ENCODE results near the gene CBX8.
"Not testable (repeated sequence)": the region's sequence is repeated elsewhere in the genome, so short reads cannot be mapped to it uniquely, and the experiment has no call there.

The CBX8 gene

DNA sequence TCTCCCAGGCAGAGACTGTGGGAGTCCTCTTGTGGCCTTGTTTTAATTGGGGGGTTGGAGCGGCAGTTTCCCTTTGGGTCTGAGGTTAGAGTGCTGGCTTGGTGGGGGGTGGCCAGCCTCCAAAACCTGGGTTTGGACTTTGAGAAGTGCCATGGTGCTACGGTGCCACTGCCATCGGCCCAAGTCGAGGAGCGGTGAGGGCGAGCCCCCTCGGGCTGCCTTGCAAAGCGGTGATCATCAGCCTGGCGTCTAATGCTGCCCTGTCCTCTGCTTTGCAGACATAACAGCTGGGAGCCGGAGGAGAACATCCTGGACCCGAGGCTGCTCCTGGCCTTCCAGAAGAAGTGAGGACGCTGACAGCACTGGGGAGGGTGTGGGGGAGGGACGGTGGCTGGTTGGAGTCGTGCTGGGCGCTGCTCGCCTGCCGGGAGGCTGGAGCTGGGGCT is 17.8 kb downstream of the CBX8 start:
- DNase-seq (ENCODE audit: low spot score) = no peak

DNA sequence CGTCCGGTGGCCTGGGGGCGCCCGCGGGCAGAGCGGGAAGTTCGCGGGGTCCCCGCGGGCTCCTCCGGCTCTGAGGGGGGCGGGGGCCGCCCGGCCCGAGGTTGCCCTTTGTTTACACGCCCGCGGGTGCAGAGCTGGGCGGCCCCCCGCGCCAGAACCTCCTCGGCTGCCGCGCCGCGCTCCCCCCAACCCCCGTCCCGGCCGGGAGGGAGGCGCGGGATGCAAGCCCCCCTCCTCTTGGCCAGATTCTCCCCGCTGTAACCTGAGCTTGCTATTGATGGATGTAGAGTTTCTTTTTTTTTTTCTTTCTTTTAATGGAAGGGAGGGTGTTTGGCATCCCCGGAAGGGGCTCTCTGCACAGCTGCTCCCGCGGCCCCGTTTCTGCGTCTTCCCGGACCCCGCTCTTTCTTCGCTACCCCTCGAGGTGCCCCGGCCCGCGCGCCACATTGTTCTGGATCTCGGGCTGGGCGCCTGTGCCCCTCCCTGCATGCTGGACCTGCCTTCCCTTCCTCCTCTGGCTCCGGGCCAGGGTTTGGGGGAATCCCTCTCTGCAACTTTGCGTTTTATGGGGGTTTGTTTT is 18.3 kb downstream of the CBX8 start:
- no peak for DNase-seq (ENCODE audit: low spot score)

DNA sequence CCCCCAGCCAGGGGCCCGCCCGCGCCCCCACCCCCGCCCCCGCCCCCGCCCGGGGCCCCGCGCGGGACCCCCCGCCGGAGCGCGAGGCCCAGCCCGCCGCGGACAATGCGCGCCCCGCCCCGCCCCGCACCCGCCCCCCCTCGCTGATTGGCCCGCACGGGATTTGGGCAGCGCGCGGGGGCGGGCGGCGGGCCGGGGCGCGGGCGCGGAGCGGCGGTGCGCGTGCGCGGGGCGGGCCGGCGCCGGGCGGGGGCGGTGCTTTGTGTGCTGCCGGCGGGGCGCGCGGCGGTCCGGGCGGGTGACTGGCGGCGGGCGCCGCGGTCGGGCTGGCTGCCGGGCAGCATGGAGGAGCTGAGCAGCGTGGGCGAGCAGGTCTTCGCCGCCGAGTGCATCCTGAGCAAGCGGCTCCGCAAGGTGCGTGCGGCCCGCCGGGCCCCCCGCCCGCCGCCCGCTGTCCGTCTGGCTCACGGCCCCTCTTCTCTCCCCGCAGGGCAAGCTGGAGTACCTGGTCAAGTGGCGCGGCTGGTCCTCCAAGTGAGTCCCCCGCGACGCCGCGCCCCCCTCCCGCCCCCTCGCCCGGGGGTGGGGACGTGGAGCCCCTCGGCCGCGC is 18.9 kb downstream of the CBX8 start, which contains the start of gene CBX2:
Gene CBX2, plus strand, starts transcription at position 255 of the 610 bp plus-strand sequence. Its CDS starts 88 bp downstream, at position 343.
- peak; percentile 65 for DNase-seq (ENCODE audit: low spot score)

DNA sequence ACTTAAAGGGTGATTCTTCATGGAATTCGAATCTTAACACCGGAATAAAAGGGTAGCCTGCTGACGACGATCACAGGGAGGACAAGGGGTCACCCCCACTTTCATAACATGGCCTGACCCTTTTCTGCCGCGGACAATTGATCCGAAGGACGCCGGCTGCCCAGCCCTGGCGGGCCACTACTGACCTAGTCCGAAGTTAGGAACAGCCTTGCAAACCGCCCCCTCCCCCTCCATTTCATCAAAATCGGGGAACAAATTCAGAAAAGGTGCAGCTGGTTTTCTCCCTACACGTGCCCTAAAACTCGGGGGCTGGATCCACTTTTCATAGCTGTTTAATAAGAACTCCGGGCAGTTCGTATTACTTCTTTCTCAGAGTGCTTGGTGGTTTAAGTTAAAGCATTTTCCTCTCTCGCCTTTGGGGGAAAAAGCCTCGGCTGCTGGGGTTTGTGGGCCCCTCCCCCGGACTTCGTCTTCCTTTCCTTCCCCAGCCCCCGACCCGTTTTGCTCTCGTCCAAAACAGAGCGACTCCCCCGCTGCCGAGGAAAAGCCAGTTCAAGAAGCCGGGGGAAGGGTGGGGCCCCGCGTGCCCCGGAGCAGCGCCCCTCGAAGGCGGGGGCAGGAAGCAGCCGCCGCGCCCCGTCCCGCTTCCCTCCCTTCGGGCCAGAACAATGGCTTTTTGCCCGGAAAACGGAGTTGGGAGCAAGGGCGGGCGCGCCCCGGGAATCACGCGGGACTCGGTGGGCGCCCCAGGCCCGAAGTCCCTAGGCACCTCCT is 19.6 kb downstream of the CBX8 start:
- DNase-seq (ENCODE audit: low spot score) = peak; percentile 62

DNA sequence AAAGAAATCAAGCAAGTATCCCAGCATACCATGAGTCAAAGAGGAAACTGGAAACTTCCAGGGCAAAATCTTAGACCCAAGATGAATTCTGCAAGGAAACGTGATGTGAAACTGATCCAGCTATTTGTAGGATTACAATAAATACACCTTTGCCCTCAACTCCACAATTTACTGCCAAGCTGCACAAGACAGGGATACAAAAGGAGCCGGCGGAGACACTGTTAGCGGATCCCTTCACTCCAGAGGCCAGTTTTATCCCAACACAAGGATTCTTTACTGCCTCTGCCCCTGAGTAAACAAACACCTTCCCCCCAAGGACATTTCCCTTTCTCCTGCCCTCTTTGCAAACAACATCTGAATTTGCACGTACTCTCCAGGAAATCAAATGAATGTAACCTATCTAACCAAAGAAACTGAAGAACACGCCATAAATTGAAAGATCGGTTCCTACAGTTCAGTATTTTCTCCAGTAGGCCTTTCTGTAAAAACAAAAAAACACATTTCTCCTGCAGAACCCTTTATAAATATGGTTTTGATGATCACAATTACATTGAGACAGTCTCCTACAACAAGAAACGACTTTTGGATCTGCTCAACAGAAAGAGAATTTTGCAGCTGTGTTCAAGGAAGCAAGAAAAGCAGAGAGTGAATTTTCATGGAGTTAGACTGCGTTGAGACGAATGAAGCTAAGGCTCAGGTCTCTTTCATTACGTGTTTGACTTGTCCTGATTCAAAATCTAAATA is 20.3 kb downstream of the CBX8 start:
- no peak for DNase-seq (ENCODE audit: low spot score)

DNA sequence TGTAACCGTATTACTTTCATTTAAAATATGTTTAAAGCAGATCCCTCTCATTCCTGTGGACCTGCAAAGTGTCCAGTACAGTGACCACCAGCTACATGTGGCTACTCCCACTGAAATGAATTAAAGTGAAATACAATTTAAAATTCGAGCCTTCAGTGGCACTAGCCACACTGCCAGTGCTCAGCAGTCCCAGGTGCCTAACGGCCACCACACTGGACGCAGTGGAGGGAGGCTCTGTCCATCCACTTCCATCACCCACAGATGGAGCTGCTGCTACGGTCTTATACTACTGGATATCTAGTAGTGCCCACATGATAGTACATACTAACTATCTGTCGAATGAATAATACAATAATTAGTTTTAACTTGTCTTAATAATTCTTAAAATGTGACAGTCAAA is 21.2 kb downstream of the CBX8 start:
- DNase-seq (ENCODE audit: low spot score) = no peak

DNA sequence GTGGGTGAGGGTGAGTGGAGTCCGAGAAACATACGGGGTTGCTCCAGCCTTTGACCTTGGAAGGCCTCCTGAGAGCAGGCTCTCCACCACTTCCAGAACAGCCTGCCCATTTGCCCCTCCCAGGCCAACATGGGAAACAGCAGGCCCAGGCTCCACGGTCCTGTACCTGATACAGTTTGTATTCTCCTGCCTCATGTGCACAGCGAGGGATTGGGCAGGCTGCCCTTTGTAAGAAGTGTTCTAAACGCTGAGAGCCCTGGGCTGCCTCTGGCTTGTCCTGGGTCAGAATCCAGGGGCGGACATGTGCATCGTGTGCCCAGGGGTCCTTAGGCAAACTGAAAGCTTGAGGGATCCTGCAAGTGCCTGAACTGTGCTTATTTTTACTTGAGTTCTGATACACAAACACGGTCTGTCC is 22.3 kb downstream of the CBX8 start:
- DNase-seq (ENCODE audit: low spot score) = no peak

DNA sequence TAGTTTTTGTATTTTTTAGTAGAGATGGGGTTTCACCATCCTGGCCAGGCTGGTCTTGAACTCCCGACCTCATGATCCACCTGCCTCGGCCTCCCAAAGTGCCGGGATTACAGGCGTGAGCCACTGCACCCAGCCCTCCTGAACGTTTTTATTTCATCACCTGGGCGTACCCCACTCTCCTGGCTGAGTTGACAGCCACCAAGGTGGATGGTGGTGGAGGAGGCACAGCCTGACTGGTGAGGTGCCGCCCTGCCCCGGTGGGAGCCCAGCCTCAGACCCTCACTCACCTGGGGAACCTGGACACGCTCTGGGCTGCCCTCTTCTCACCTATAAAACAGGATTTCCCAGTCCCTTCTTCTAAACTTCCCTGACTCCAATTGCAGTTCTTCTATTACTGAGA is 24.2 kb downstream of the CBX8 start:
- DNase-seq (ENCODE audit: low spot score) = not testable (repeated sequence)

DNA sequence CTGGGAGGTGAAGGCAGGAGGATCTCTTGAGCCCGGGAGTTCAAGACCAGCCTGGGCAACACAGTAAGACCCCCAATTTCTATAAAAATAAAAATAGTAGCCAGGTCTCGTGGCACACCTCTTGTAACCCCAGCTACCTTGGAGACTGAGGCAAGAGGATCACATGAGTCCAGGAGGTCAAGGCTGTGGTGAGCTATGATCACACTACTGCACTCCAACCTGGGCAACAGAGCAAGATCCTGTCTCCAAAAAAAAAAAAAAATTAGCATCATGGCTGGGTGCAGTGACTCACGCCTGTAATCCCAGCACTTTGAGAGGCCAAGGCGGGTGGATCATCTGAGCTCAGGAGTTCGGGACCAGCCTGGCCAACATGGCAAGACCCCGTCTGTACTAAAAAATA is 25.6 kb downstream of the CBX8 start:
- DNase-seq (ENCODE audit: low spot score) = no peak

DNA sequence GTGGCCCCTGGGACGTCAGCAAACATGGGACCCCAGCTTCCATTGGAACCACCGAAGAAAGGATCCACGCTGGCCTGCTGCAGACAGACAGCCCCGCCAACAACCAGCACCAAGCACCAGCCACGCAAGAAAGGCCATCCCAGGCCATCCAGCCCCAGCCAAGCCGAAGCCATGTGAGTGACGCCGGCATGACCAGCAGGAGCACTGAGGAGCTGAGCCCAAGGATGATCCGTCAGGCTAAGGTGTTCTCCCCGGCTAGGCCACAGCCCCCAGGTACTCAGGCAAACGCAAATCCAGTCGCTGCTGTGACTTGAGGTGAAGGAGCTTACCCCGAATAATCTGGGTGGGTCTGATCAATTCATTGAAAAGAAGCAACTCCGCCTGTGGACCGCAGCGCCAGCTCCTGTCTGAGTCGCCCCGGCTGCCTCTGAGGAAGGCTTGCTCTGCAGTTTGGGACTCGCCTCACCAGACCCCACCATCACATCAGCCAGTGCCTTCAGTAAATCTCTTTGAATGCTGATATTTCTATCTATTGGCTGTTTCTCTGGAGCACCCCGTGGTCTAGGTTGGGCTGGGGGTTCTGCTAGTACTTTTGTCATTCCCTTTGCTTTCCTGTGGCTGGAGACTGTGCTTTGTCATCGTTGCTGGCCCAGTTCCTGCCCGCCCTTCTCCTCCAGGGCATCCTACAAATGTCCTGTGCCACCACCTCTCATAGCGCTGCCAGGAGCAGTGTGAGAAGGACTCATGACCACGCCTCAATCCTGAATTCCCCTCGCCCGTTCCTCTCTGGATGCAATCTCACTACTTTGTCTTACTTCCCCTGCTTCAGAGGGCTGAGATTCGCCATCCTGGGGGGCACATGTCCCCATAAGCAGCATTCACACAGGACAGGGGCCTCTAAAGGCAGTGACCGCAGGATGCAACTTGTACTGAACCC is 27.0 kb downstream of the CBX8 start:
- DNase-seq (ENCODE audit: low spot score) = no peak

DNA sequence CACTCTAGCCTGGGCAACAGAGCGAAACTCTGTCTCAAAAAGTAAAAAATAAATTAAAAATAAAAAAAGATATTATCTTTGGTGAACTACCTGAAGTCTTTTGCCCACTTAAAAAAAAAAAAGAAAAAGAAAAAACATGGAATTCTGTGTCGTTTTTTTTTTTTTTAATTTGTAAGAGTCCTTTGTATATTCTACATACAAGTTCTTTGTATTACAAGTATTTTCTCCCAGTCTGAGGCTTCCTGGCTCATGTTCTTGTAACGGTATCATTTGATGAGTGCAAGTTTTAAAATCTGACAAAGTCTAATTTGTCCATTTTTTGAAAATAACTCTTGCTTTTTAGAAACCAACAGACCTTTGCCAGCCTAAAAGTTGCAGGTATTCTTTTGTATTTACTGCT is 31.2 kb downstream of the CBX8 start:
- DNase-seq (ENCODE audit: low spot score) = no peak

DNA sequence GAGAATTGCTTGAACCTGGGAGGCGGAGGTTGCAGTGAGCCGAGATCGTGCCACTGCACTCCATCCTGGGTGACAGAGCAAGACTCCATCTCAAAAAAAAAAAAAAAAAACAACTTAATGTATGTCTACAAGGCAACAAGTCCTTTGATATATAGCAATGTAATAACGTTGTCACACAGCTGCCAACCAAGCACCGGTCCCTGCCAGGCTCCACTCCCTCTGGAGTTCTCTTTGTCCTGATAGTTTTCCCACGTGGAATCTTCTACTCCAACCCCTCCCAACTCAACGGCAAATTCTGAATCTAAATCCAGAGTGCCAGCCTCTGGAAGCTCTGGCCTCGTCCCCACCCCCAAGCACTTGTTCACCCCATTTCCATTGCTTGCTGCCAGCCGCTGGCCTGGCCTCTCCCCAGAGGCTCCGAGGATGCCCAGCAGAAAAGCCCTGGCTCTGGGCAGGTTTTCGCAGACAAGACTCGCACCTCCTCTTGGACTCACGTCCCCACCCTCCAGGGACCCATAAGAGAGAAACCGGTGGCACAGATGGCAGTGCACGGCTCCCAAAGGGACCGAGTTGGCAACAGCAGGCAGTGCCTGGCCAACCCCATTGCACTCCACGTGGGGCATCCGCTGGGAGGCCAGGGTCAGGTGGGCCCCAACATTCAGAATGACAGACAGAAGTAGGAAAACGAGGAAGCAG is 34.8 kb downstream of the CBX8 start:
- no peak for DNase-seq (ENCODE audit: low spot score)

DNA sequence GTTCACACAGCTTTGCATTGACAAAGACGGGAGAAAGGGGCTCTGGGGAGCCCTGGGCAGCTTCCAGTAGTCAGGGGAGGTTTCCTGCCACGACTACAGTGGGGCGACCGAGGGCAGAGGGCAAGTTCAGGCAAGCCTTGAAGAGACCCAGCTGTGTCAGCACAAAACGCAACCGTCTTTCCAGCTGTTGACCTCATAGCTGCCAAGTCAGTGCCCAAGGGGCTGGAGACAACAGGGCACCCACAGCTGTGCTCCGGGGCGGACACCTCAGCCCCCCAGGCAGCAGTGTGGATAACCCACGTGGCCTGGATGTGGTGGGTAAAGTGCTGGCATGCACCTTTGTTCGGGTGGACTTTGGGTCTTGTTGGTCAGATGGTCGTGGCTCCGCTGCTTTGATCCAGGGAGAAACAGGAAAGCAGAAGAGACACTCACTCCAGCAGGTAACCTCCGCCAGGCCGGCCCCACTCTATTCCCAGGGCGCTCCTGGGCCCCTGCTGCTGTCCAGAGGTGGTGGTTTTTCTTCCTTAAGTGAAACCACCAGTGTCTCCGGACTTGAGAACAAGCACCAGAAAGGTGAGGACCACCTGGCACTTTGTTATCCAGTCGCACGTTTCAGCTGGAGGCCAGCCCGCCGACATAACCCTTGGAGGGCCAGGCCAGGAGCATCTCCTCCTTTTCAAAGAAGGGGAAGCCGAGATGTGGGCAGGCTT is 36.5 kb downstream of the CBX8 start:
- DNase-seq (ENCODE audit: low spot score) = peak; percentile 66

DNA sequence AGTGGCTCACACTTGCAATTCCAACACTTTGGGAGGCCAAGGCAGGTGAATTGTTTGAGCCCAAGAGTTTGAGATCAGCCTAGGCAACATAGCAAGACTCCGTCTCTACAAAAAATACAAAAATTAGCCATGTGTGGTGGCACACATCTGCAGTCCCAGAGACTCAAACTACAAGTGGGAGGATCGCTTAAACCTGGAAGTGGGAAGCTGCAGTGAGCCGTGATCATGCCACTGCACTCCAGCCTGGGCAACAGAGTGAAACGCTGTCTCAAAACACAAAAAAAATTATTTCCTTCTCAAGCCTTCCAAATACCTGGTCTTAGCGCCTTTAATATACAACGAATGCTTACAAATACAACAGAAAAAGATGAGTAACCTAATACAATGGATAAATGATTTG is 38.6 kb downstream of the CBX8 start:
- DNase-seq (ENCODE audit: low spot score) = no peak

DNA sequence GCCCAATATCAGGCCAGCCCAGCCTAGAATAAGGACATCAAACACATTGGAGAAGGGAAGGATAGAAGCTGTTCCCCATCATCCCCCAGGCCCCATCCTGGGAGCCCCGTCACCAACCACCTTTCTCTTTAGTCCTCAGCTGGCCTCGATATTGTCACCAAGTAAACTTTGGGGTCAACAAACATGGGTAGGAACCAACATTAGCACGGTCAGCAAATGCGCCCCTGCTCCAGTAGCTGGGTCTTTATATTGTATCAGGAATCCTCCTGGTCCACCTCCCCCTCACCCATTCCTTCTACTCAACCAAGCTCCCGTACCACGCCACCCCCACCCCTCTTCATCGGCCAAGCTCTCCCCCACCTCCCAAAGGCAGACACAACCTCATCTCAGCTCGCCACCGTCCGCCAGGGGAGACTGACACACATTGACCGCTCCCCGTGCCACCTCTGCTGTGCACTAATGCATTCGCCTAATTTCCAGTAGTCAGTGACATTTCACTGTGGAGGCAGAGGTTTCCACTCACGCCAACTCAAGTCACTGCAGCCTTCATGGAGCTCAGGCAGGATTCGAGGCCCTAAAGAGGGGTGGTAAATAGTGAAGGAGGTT is 39.6 kb downstream of the CBX8 start:
- no peak for DNase-seq (ENCODE audit: low spot score)

DNA sequence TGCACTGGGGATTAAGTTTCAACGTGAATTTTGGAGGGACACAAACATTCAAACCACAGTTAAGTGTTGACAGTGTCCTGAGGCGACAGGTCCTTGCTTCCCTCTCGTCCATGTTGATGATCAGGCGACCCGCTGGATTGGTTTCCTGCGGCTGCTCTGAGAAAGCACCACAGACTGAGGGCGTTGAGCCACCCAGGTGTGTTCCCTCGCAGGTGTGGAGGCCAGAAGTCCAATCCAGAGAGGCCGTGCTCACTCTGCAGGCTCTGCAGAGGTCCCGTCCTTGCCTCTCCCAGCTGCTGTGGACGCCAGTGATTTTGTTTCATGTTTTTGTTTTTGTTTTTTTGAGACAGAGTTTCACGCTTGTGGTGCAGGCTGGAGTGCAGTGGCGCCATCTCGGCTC is 41.3 kb downstream of the CBX8 start:
- DNase-seq (ENCODE audit: low spot score) = no peak

DNA sequence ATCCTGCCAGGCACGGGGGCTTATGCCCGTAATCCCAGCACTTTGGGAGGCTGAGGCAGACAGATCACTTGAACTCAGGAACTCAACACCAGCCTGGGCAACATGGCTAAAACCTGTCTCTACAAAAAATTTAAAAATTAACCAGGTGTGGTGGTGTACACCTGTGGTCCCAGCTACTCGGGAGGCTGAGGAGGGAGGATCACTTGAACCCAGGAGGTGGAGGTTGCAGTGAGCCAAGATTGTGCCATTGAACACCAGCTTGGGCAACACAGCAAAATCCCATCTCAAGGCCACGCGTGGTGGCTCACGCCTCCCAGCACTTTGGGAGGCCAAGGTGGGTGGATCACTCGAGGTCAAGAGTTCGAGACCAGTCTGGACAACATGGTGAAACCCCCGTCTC is 42.0 kb downstream of the CBX8 start:
- not testable (repeated sequence) for DNase-seq (ENCODE audit: low spot score)

DNA sequence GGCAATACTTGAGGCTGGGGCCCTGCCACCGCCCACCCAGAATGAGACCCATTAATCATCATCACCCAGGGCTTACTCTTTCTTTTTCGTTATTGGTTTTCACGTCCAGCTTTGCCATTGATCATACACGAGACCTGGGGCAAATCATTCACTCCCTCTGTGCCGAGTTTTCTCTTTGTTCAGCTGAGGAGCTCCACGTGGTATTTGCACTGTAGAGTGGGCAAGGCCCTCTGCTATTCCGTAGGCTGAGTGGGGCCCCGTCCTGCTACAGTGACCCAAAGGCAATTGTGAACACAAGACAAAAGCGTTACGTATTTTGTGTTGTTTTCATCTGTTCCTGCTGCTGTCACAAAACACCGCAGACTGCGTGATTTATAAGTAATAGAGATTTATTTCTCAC is 42.5 kb downstream of the CBX8 start:
- no peak for DNase-seq (ENCODE audit: low spot score)

DNA sequence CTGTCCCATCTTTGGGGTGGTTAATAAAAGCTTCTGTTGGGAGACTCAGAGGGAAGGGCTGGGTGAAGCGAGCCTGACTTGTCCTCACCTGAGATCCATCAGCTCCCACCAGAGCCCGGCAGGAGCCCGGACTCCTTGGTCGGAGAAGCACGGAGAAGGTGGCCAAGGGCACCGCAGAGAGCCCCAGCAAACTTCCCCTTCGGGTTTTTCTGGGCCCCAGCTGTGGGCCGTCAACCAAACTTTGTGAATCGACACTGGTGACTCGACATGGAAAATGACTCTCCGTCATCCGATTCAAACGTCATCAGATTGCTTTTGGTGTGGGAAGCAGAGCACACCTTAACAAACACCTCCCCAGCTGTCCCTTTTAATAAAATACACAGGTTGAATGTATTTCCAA is 44.7 kb downstream of the CBX8 start:
- DNase-seq (ENCODE audit: low spot score) = no peak
